Peyer's patch (tissue), 4 donors: Measurements from ENCODE around the gene ZXDC. TPM values are rescaled to one million over a fixed set of nuclear protein-coding genes. Genes with fewer than 3 reads are reported as not detected.

Source experiments
- DNase-seq, 3 donors: peaks; one replicate each; pipeline ENCODE4 v3.0.0-alpha.2; 2017 to 2019
- H3K27ac ChIP-seq, 4 donors: fragments of 200-600 bp; sonication (generic); one replicate each; pipeline ENCODE4 v1.5.1; 2016 to 2019
- H3K27me3 ChIP-seq, 2 donors: fragments of 200-600 bp; sonication (generic); one replicate each; pipeline ENCODE4 v1.5.1; 2019
- H3K36me3 ChIP-seq, 3 donors: fragments of 200-600 bp; sonication (generic); one replicate each; pipeline ENCODE4 v1.5.1; 2016 to 2019
- H3K4me1 ChIP-seq, 4 donors: fragments of 200-600 bp; sonication (generic); one replicate each; pipeline ENCODE4 v1.5.1; 2016 to 2019
- H3K4me3 ChIP-seq, 4 donors: fragments of 200-600 bp; sonication (generic); 1 replicate in 3 of 4; 2 replicates in 1 of 4; pipeline ENCODE4 v1.5.1; 2016 to 2019; ENCODE audit warnings: mild to moderate bottlenecking in 1 of 4
- H3K9me3 ChIP-seq, 4 donors: fragments of 200-600 bp; sonication (generic); one replicate each; pipeline ENCODE4 v1.5.1; 2016 to 2019; ENCODE audit warnings: mild to moderate bottlenecking in 1 of 4
- CTCF ChIP-seq, 6 experiments: fragments of 450-650 bp in 4 of 6; fragments of 200-600 bp in 2 of 6; sonication (generic) in 1 of 6; IDR thresholded peaks; one replicate each; pipeline ENCODE4 v1.5.1; 2017 to 2019; ENCODE audit warnings: antibody characterized with exemption in 6 of 6, mild to moderate bottlenecking in 3 of 6, moderate library complexity in 1 of 6
- POLR2A ChIP-seq, 2 donors: fragments of 450-650 bp; IDR thresholded peaks; one replicate each; pipeline ENCODE4 v1.5.1; 2017; ENCODE audit warnings: antibody characterized with exemption in 2 of 2, mild to moderate bottlenecking in 2 of 2, moderate library complexity in 2 of 2
- total RNA-seq, 4 donors: library from RNA; depleted of rRNA; stranded (reverse); fragments of >200 nt; gene quantifications; one replicate each; pipeline ENCODE4 v1.1.0, GENCODE V29; 2016

ZXDC gene
- total RNA-seq, 4 donors from 2014 or later = 44.1 to 99.8 (median 67.5) TPM

DNA sequence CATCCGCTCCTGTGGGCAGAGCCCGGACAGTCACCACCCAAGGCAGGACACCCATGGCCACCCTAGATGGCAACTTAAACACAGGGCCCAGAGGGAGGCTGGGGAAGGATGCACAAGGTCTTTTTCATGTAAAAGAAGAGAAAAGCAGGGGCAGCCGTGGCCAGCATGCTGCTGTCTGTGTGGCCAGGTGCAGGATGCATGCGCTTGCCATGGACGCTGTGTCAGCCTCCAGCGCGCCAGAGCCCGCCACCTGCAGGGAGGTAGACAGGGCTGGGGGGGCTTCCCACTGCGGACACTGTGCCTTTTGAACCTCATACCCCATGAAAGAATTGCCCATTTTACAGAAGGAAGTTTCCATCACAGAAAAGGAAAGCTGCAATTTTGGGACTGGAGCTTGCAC lies 23.7 kb upstream of the ZXDC start:
- Histone ChIP-seq H3K27me3 (no peaks in the 10 kb centered on the region), H3K36me3 (no peaks in the 10 kb centered on the region), H3K27ac (no peak overlapping the region), H3K9me3 (no peaks in the 10 kb centered on the region), H3K4me3 (no peak overlapping the region), H3K4me1 (no peaks in the 10 kb centered on the region)
- DNase-seq = no peak
- no peak for TF ChIP-seq CTCF (IDR thresholded peaks at IDR 0.05)

DNA sequence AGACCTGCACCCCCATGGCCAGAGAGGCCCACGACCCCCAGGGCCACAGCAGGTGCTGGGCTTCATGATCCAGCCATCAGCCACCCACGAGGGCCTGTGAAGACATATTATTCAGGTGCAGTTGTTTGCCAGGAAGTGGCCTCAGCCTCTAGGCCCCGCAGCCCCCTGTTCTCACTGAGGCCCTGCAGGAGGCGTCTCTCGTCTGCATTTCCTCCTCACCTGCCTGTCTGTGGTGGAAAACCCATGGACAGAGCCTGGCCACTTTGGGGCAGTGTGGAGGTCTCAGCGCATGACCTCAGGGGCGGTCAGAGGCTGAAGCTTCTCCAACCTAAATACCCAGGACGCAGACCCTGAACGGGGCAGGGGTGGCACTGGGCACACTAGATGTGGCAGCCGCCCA lies 23.2 kb upstream of the ZXDC start:
- TF ChIP-seq POLR2A (IDR thresholded peaks at IDR 0.05) (no peak), CTCF (IDR thresholded peaks at IDR 0.05) (no peak)
- H3K27ac ChIP-seq = no peak overlapping the region

DNA sequence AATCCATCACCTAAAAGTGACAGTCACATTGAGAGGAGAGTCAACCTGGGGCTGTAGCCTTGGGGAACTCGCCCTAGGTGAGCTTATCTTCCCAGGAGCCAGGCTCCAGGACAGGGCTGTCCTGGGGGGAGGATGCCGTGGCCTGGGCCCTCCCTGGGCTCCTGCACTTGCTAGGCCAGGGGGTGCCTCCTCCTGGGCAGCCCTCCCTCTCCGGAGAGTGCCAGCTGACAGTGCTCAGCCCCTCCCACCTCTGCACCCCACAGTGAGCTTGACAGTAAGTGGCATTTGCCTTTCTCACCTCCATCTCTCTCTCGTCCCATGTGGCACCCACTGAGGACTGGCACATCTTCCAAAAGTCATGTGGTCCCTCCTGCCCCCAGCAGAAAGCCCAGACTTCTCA lies 22.8 kb upstream of the ZXDC start:
- no peak for TF ChIP-seq POLR2A (IDR thresholded peaks at IDR 0.05)
- TF ChIP-seq CTCF (IDR thresholded peaks at IDR 0.05) = no peak

More for the DNA sequence above, 23.2 kb upstream of the ZXDC start:
- Histone ChIP-seq H3K4me3 (no peak overlapping the region), H3K27me3 (no peaks in the 10 kb centered on the region), H3K4me1 (no peaks in the 10 kb centered on the region), H3K9me3 (no peaks in the 10 kb centered on the region), H3K36me3 (no peaks in the 10 kb centered on the region)
- DNase-seq = no peak

GRCh38 chr3:126497956-126498355 lies 22.3 kb upstream of the ZXDC start:
- no peaks in the 10 kb centered on the region for H3K9me3 ChIP-seq
- H3K36me3 ChIP-seq = no peaks in the 10 kb centered on the region
- TF ChIP-seq POLR2A (IDR thresholded peaks at IDR 0.05) = no peak
- TF ChIP-seq CTCF (IDR thresholded peaks at IDR 0.05) = no peak
- no peak for DNase-seq
- no peak overlapping the region for H3K4me3 ChIP-seq
- H3K4me1 ChIP-seq = no peaks in the 10 kb centered on the region
- H3K27me3 ChIP-seq = no peaks in the 10 kb centered on the region
- H3K27ac ChIP-seq = no peak overlapping the region

More for the DNA sequence above, 22.8 kb upstream of the ZXDC start:
- Histone ChIP-seq H3K27me3 (no peaks in the 10 kb centered on the region), H3K27ac (no peak overlapping the region), H3K36me3 (no peaks in the 10 kb centered on the region), H3K9me3 (no peaks in the 10 kb centered on the region), H3K4me3 (no peak overlapping the region), H3K4me1 (no peaks in the 10 kb centered on the region)
- no peak for DNase-seq

- Histone ChIP-seq H3K27me3 (no peaks in the 10 kb centered on the region), H3K36me3 (no peaks in the 10 kb centered on the region), H3K4me1 (no peaks in the 10 kb centered on the region), H3K27ac (no peak overlapping the region), H3K9me3 (no peaks in the 10 kb centered on the region), H3K4me3 (no peak overlapping the region)
- no peak for TF ChIP-seq POLR2A (IDR thresholded peaks at IDR 0.05)
- no peak for TF ChIP-seq CTCF (IDR thresholded peaks at IDR 0.05)
- DNase-seq = no peak
Observed at GRCh38 chr3:126496894-126497850, 21.5 kb upstream of the ZXDC start.
